ENCODE measurements around the gene ANXA2.

GRCh38 chr15:60324706-60325438 lies 72.9 kb downstream of the ANXA2 start:
- no peak for TF ChIP-seq POLR2A (IDR thresholded peaks at IDR 0.05; ENCODE audit: low read length)
- no peak for TF ChIP-seq GATA1 (IDR thresholded peaks at IDR 0.05; ENCODE audit: low read depth, low read length)
